GM21367 (cell line): ENCODE data around the gene CSRNP2.
"Not testable (repeated sequence)": the region's sequence is repeated elsewhere in the genome, so short reads cannot be mapped to it uniquely, and the experiment has no call there.

ENCODE experiments used
- ATAC-seq: cut with Tn5 transposase; IDR thresholded peaks from one replicate; pipeline ENCODE4 v1.9.1; 2021; ENCODE audit not compliant: unreplicated experiment

The CSRNP2 gene

GRCh38 chr12:51078346-51078745 is 5.0 kb downstream of the CSRNP2 start:
- ATAC-seq: not testable (repeated sequence)

GRCh38 chr12:51077930-51078329 is 5.5 kb downstream of the CSRNP2 start:
- no peak for ATAC-seq

GRCh38 chr12:51076236-51076930 is 7.0 kb downstream of the CSRNP2 start:
- ATAC-seq: no peak

- no peak for ATAC-seq
These were observed 8.0 kb downstream of the CSRNP2 start for GRCh38 chr12:51075390-51075789.

- ATAC-seq: no peak
These were observed 11.7 kb downstream of the CSRNP2 start for GRCh38 chr12:51071663-51072062.

- no peak for ATAC-seq
These were observed 13.4 kb downstream of the CSRNP2 start for GRCh38 chr12:51070004-51070403.

GRCh38 chr12:51067771-51068170 is 15.6 kb downstream of the CSRNP2 start:
- ATAC-seq: no peak

- ATAC-seq: no peak
These were observed 16.2 kb downstream of the CSRNP2 start for GRCh38 chr12:51067229-51067628.

GRCh38 chr12:51065530-51065929 is 17.9 kb downstream of the CSRNP2 start:
- ATAC-seq: no peak

GRCh38 chr12:51062631-51063397 is 20.6 kb downstream of the CSRNP2 start:
- ATAC-seq: no peak

- ATAC-seq: no peak
These were observed 24.3 kb downstream of the CSRNP2 start for GRCh38 chr12:51059086-51059485.

- no peak for ATAC-seq
These were observed 27.2 kb downstream of the CSRNP2 start for GRCh38 chr12:51056242-51056641.

GRCh38 chr12:51055060-51055459 is 28.3 kb downstream of the CSRNP2 start:
- no peak for ATAC-seq

- ATAC-seq: no peak
These were observed 31.6 kb downstream of the CSRNP2 start for GRCh38 chr12:51051787-51052186.

GRCh38 chr12:51049525-51049924 is 33.9 kb downstream of the CSRNP2 start:
- ATAC-seq: no peak

- no peak for ATAC-seq
These were observed 34.6 kb downstream of the CSRNP2 start for GRCh38 chr12:51048661-51049251.

- ATAC-seq: peak; percentile 89
These were observed 35.5 kb downstream of the CSRNP2 start, which contains the start of gene LETMD1 for GRCh38 chr12:51047655-51048540. Gene LETMD1 (plus strand): TSS chr12:51048327. CDS start chr12:51048357, 30 bp downstream.

- ATAC-seq: no peak
These were observed 47.1 kb downstream of the CSRNP2 start for GRCh38 chr12:51036279-51036678.

GRCh38 chr12:51033457-51034089 is 49.8 kb downstream of the CSRNP2 start:
- no peak for ATAC-seq

GRCh38 chr12:51033048-51033447 is 50.3 kb downstream of the CSRNP2 start:
- ATAC-seq: no peak

GRCh38 chr12:51028813-51029150 is 54.6 kb downstream of the CSRNP2 start:
- ATAC-seq: no peak
